Neuronal stem cell (in vitro differentiated cells): Measurements from ENCODE around the gene CBFA2T3.
A peak's percentile ranks its signal among the peaks of the same experiment; 100 is the strongest.

ENCODE experiments used
- DNase-seq: peaks from one replicate; pipeline ENCODE4 v3.0.0-alpha.2; 2013; ENCODE audit warnings: low spot score
- H2AFZ ChIP-seq: one replicate; pipeline ENCODE4 v1.6.1; 2013; ENCODE audit warnings: mild to moderate bottlenecking, low read length, inconsistent platforms
- H2AK5ac ChIP-seq: 2 replicates; pipeline ENCODE4 v1.6.1; 2013; ENCODE audit warnings: low read depth, mild to moderate bottlenecking, inconsistent platforms, low read length, moderate library complexity, mixed read lengths
- H2BK120ac ChIP-seq: 2 replicates; pipeline ENCODE4 v1.6.1; 2013; ENCODE audit warnings: low read depth, mild to moderate bottlenecking, inconsistent platforms, low read length, moderate library complexity, mixed read lengths
- H2BK12ac ChIP-seq: one replicate; pipeline ENCODE4 v1.6.1; 2013; ENCODE audit warnings: low read length, inconsistent platforms
- H2BK15ac ChIP-seq: 2 replicates; pipeline ENCODE4 v1.6.1; 2013; ENCODE audit warnings: mild to moderate bottlenecking, low read length, inconsistent platforms, mixed read lengths
- H2BK5ac ChIP-seq: one replicate; pipeline ENCODE4 v1.6.1; 2013; ENCODE audit warnings: inconsistent platforms, mild to moderate bottlenecking, low read length, moderate library complexity
- H3K14ac ChIP-seq: one replicate; pipeline ENCODE4 v1.6.1; 2013; ENCODE audit warnings: low read length, inconsistent platforms
- H3K18ac ChIP-seq: 2 replicates; pipeline ENCODE4 v1.6.1; 2013; ENCODE audit warnings: low read length, inconsistent platforms
- H3K23ac ChIP-seq: 2 replicates; pipeline ENCODE4 v1.6.1; 2013; ENCODE audit warnings: low read depth, mild to moderate bottlenecking, mixed read lengths, low read length, inconsistent platforms; ENCODE audit not compliant: poor library complexity
- H3K27ac ChIP-seq: replicated peaks from 3 replicates; pipeline ENCODE4 v1.5.1; 2013; ENCODE audit warnings: low read length, inconsistent platforms
- H3K27me3 ChIP-seq, 3 experiments: 2 replicates each; pipeline ENCODE4 v1.6.1; 2013; ENCODE audit warnings: low read length in 3 of 3, mild to moderate bottlenecking in 2 of 3, inconsistent platforms in 1 of 3, low read depth in 1 of 3, mixed read lengths in 1 of 3, moderate library complexity in 1 of 3; ENCODE audit not compliant: control insufficient read depth in 3 of 3, insufficient read depth in 3 of 3
- H3K36me3 ChIP-seq, 2 donors: replicated peaks in 1 of 2; 2 replicates each; pipeline ENCODE4 v1.6.1; 2013; ENCODE audit warnings: low read length in 2 of 2; ENCODE audit not compliant: control insufficient read depth in 2 of 2, insufficient read depth in 2 of 2
- H3K4ac ChIP-seq: 2 replicates; pipeline ENCODE4 v1.6.1; 2013; ENCODE audit warnings: inconsistent platforms, mild to moderate bottlenecking, low read length, moderate library complexity
- H3K4me1 ChIP-seq, 2 donors: 1 replicate in 1 of 2; 2 replicates in 1 of 2; pipeline ENCODE4 v1.6.1; 2013; ENCODE audit warnings: low read length in 2 of 2, low read depth in 1 of 2; ENCODE audit not compliant: control insufficient read depth in 2 of 2, insufficient read depth in 1 of 2
- H3K4me2 ChIP-seq: one replicate; pipeline ENCODE4 v1.6.1; 2013; ENCODE audit warnings: mild to moderate bottlenecking, low read length, inconsistent platforms; ENCODE audit not compliant: insufficient read depth, poor library complexity, severe bottlenecking
- H3K4me3 ChIP-seq, 2 donors: 2 replicates each; pipeline ENCODE4 v1.5.1; 2013; ENCODE audit warnings: low read length in 2 of 2, mild to moderate bottlenecking in 2 of 2, inconsistent platforms in 1 of 2, moderate library complexity in 1 of 2
- H3K79me1 ChIP-seq: one replicate; pipeline ENCODE4 v1.6.1; 2013; ENCODE audit warnings: low read depth, mild to moderate bottlenecking, inconsistent platforms, low read length, moderate library complexity
- H3K9ac ChIP-seq: one replicate; pipeline ENCODE4 v1.6.1; 2013; ENCODE audit warnings: mild to moderate bottlenecking, low read depth, low read length, inconsistent platforms; ENCODE audit not compliant: poor library complexity
- H3K9me3 ChIP-seq, 2 donors: replicated peaks in 1 of 2; 2 replicates each; pipeline versions ENCODE3 to v1.6.1; 2013; ENCODE audit warnings: low read length in 2 of 2, mild to moderate bottlenecking in 2 of 2, inconsistent platforms in 1 of 2, low read depth in 1 of 2, mixed read lengths in 1 of 2, moderate library complexity in 1 of 2; ENCODE audit not compliant: control insufficient read depth in 2 of 2, insufficient read depth in 1 of 2
- H4K8ac ChIP-seq: one replicate; pipeline ENCODE4 v1.6.1; 2013; ENCODE audit warnings: low read depth, mild to moderate bottlenecking, inconsistent platforms, low read length, moderate library complexity
- H4K91ac ChIP-seq: one replicate; pipeline ENCODE4 v1.6.1; 2013; ENCODE audit warnings: low read length, low read depth, mild to moderate bottlenecking, inconsistent platforms; ENCODE audit not compliant: poor library complexity
- WGBS, 2 donors: extraction: QIAGEN DNeasy Blood & Tissue Kit; methylation state at CpG; one replicate each; pipeline ENCODE4 v1.1.7; 2013; ENCODE audit warnings: missing lambda C conversion rate in 2 of 2, mixed read lengths in 1 of 2; ENCODE audit not compliant: insufficient read length in 2 of 2, insufficient replicate concordance in 1 of 2; ENCODE audit errors: extremely low coverage in 2 of 2; 5-methylcytosine and 5-hydroxymethylcytosine counted together

CBFA2T3 gene

DNA sequence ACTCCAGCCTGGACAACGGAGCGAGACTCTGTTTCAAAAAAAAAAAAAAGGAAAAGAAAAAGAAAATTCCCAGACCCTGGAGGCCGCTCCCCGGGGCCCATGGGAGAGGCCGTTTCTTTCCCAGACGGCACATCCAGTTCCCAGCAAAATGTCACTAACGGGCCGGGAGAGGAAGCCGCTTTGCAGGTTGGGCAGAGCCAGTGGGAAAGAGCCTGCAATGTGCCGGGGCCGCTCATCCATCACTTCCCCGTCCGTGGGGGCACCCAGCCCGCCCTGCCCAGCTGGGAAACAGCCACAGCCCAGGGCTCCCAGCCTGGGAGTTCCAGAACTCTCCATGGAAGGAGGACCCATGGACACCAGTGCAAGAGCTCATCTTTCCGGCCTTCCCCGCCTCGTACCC is 68.7 kb downstream of the CBFA2T3 start:
- no peak for DNase-seq
- Histone ChIP-seq H3K36me3 (no peaks in the 10 kb centered on the region), H3K4me3 (no peak overlapping the region), H3K27me3 (peaks cover 0 to 19% (median 0%) of the 10 kb centered on the region in 3 experiments), H3K4me2 (no peak overlapping the region), H4K8ac (no peak overlapping the region), H3K23ac (no peak overlapping the region), H3K79me1 (no peaks in the 10 kb centered on the region), H2AK5ac (peak overlapping the region; percentile 94), H2BK5ac (peak overlapping the region; percentile 90), H3K9me3 (peaks cover 0 to 2% of the 10 kb centered on the region in 2 donors), H2AFZ (no peak overlapping the region), H4K91ac (no peak overlapping the region), H3K9ac (no peak overlapping the region), H3K4me1 (peaks cover 7 to 14% of the 10 kb centered on the region in 2 donors), H2BK120ac (no peak overlapping the region), H2BK12ac (peak overlapping the region; percentile 84), H3K27ac (no peak overlapping the region), H3K4ac (no peak overlapping the region), H2BK15ac (peak overlapping the region; percentile 49), H3K18ac (no peak overlapping the region), H3K14ac (peak overlapping the region; percentile 89)
- no CpG with 5 or more reads among the region's 17 CpGs for WGBS, 2 donors

DNA sequence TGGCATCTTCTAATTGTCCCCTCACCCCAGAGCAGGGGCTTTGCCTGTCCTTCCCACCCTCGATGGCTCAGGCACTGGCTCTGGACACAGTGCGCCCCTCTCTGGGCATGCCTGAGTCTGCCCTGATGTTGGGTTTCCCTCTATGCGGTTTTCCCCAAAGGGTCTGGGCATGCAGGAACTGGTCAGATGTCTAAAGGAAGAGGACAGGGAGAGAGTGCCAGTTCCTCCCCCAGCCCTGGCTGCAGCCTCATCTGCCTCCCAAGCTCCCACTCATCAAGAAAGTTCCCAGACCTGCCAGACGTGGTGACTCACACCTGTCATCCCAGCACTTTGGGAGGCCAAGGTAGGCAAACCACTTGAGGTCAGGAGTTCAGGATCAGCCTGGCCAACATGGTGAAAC is 69.2 kb downstream of the CBFA2T3 start:
- H2BK15ac ChIP-seq = peak overlapping the region; percentile 78
- H2AFZ ChIP-seq = no peak overlapping the region
- H3K9me3 ChIP-seq = no peaks in the 10 kb centered on the region
- no peak overlapping the region for H3K4ac ChIP-seq
- no peak overlapping the region for H4K91ac ChIP-seq
- H3K27me3 ChIP-seq = peaks cover 0 to 15% (median 0%) of the 10 kb centered on the region in 3 experiments
- no peak overlapping the region for H2BK120ac ChIP-seq
- peak overlapping the region; percentile 21 for H3K14ac ChIP-seq
- H2AK5ac ChIP-seq = peak overlapping the region; percentile 88
- WGBS, 2 donors = no CpG with 5 or more reads among the region's 4 CpGs
- peak overlapping the region; percentile 43 for H4K8ac ChIP-seq
- H3K23ac ChIP-seq = no peak overlapping the region
- no peaks in the 10 kb centered on the region for H3K79me1 ChIP-seq
- peak overlapping the region; percentile 73 for H2BK12ac ChIP-seq
- peak overlapping the region; percentile 44 for H3K9ac ChIP-seq
- no peak overlapping the region for H3K4me3 ChIP-seq
- no peak overlapping the region for H3K27ac ChIP-seq
- H3K18ac ChIP-seq = peak overlapping the region; percentile 64
- no peak overlapping the region for H2BK5ac ChIP-seq
- H3K4me1 ChIP-seq = peaks cover 7 to 14% of the 10 kb centered on the region in 2 donors
- no peak for DNase-seq
- H3K36me3 ChIP-seq = no peaks in the 10 kb centered on the region
- no peak overlapping the region for H3K4me2 ChIP-seq

DNA sequence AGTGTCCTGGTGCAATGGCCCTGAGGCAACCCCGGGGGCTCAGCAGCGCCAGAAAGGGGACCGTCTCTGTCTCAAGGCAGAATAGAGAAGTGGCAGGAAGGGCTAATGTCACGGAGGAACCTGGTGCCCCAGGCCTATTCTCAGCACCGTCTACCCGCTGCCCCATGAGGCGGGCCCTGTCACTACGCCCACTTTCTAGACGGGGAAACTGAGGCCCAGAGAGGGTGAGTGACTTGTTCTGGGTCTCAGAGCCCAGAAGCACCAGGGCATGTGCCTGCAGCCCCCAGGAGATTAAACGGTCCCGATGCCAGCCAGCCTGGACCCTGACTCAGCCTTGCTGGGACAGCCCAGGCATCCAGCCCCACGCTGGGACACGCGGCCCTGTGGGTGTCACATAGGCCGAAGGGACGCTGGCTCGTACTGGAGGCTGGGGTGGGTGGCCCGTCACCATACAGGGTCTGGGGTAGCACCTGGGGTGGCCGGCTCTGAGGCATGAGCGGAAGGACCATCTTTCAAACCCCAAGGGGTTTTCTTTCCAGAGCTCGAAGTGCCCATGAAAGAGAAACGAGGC is 70.4 kb downstream of the CBFA2T3 start:
- Histone ChIP-seq H3K23ac (no peak overlapping the region), H3K4ac (no peak overlapping the region), H4K8ac (no peak overlapping the region), H2BK5ac (no peak overlapping the region), H3K9ac (no peak overlapping the region), H3K36me3 (no peaks in the 10 kb centered on the region), H3K4me3 (no peak overlapping the region), H3K79me1 (no peaks in the 10 kb centered on the region), H2BK120ac (no peak overlapping the region), H3K27me3 (peaks cover 0 to 12% (median 0%) of the 10 kb centered on the region in 3 experiments), H3K27ac (no peak overlapping the region), H2AFZ (no peak overlapping the region), H2BK15ac (no peak overlapping the region), H3K18ac (no peak overlapping the region), H3K14ac (no peak overlapping the region), H2AK5ac (peak overlapping the region; percentile 88), H4K91ac (no peak overlapping the region), H2BK12ac (no peak overlapping the region), H3K4me1 (peaks cover 7 to 8% of the 10 kb centered on the region in 2 donors), H3K4me2 (no peak overlapping the region), H3K9me3 (no peaks in the 10 kb centered on the region)
- no peak for DNase-seq
- WGBS, 2 donors = no CpG with 5 or more reads among the region's 22 CpGs

GRCh38 chr16:88906020-88906419 is 71.0 kb downstream of the CBFA2T3 start:
- H3K18ac ChIP-seq = peak overlapping the region; percentile 94
- no CpG with 5 or more reads among the region's 16 CpGs for WGBS, 2 donors
- no peak overlapping the region for H3K27ac ChIP-seq
- H2AFZ ChIP-seq = no peak overlapping the region
- H3K4me3 ChIP-seq = no peak overlapping the region
- no peaks in the 10 kb centered on the region for H3K36me3 ChIP-seq
- H3K9me3 ChIP-seq = no peaks in the 10 kb centered on the region
- peak overlapping the region; percentile 93 for H2BK5ac ChIP-seq
- no peak overlapping the region for H4K8ac ChIP-seq
- H3K14ac ChIP-seq = peak overlapping the region; percentile 97
- no peaks in the 10 kb centered on the region for H3K79me1 ChIP-seq
- H3K9ac ChIP-seq = no peak overlapping the region
- H3K23ac ChIP-seq = peak overlapping the region; percentile 89
- peak overlapping the region; percentile 89 for H4K91ac ChIP-seq
- H2BK15ac ChIP-seq = peak overlapping the region; percentile 8
- peak overlapping the region; percentile 46 for H2AK5ac ChIP-seq
- DNase-seq = no peak
- no peak overlapping the region for H3K4me2 ChIP-seq
- peaks cover 0 to 14% (median 0%) of the 10 kb centered on the region in 3 experiments for H3K27me3 ChIP-seq
- H2BK12ac ChIP-seq = no peak overlapping the region
- no peak overlapping the region for H2BK120ac ChIP-seq
- no peak overlapping the region for H3K4ac ChIP-seq
- peaks cover 3 to 8% of the 10 kb centered on the region in 2 donors for H3K4me1 ChIP-seq
